Measurements from ENCODE around the gene TFB1M.

Gene TFB1M

GRCh38 chr6:155314773-155315515, 660 bp upstream of the TFB1M start (continued):
- no peak for TF ChIP-seq ZNF514 (tag by site-specific recombination; IDR thresholded peaks at IDR 0.05)
- no peak for TF ChIP-seq ZFHX2 (tag by site-specific recombination; conservative IDR thresholded peaks at IDR 0.05)
- peak; percentile 35; the same call in 1 of the 2 replicates for TF ChIP-seq ZSCAN5A (tag by site-specific recombination; IDR thresholded peaks at IDR 0.05)
- TF ChIP-seq BCL11B (tag by site-specific recombination; IDR thresholded peaks at IDR 0.05; ENCODE audit: low read depth) = no peak
- TF ChIP-seq ZNF777 (tag by site-specific recombination; IDR thresholded peaks at IDR 0.05; ENCODE audit: borderline replicate concordance) = no peak
- TF ChIP-seq ZNF501 (tag by site-specific recombination; IDR thresholded peaks at IDR 0.05) = peak; percentile 71
- peak; percentile 88 for TF ChIP-seq ZNF660 (tag by site-specific recombination; IDR thresholded peaks at IDR 0.05)
- TF ChIP-seq ZNF629 (tag by site-specific recombination; IDR thresholded peaks at IDR 0.05) = peak; percentile 66
- peak; percentile 38 for TF ChIP-seq OSR2 (tag by site-specific recombination; IDR thresholded peaks at IDR 0.05)
- no peak for TF ChIP-seq HOXC10 (CRISPR knock-in tag; IDR thresholded peaks at IDR 0.05)
- TF ChIP-seq ZNF335 (tag by site-specific recombination; conservative IDR thresholded peaks at IDR 0.05) = peak; percentile 47; the same call in 1 of the 2 replicates
- TF ChIP-seq ZNF600 (tag by site-specific recombination; IDR thresholded peaks at IDR 0.05) = peak; percentile 87
- peak; percentile 39 for TF ChIP-seq ZXDB (tag by site-specific recombination; IDR thresholded peaks at IDR 0.05)
- 0 out of 2 replicates have a peak, but pooled peaks have one; percentile 81 for TF ChIP-seq KLF8 (tag by site-specific recombination; IDR thresholded peaks at IDR 0.05)
- TF ChIP-seq ZNF433 (tag by site-specific recombination; IDR thresholded peaks at IDR 0.05; ENCODE audit: low read depth) = no peak
- TF ChIP-seq PRDM6 (tag by site-specific recombination; IDR thresholded peaks at IDR 0.05) = peak; percentile 55
- no peak for TF ChIP-seq MYNN (tag by site-specific recombination; IDR thresholded peaks at IDR 0.05; ENCODE audit: borderline replicate concordance)
- TF ChIP-seq, protein P1, sequence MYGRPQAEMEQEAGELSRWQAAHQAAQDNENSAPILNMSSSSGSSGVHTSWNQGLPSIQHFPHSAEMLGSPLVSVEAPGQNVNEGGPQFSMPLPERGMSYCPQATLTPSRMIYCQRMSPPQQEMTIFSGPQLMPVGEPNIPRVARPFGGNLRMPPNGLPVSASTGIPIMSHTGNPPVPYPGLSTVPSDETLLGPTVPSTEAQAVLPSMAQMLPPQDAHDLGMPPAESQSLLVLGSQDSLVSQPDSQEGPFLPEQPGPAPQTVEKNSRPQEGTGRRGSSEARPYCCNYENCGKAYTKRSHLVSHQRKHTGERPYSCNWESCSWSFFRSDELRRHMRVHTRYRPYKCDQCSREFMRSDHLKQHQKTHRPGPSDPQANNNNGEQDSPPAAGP (tag by site-specific recombination; IDR thresholded peaks at IDR 0.05) = peak; percentile 68
- peak; percentile 45; the same call in 1 of the 2 replicates for TF ChIP-seq SP3 (tag by site-specific recombination; IDR thresholded peaks at IDR 0.05)

- Histone ChIP-seq H3K9me3 (ENCODE audit: control insufficient read depth, insufficient read depth, low read depth, low read length) (no peaks in the 10 kb centered on the region), H3K4me3 (ENCODE audit: low read depth, low read length) (peak overlapping the region; percentile 98), H3K36me3 (ENCODE audit: control insufficient read depth in 2 of 2, insufficient read depth in 1 of 2, low read length in 2 of 2) (peaks cover 12 to 23% of the 10 kb centered on the region in 2 experiments; a peak in 2 of 3 replicates), H3K4me1 (ENCODE audit: control insufficient read depth, insufficient read depth, low read length) (peaks cover 5% of the 10 kb centered on the region; the same call in 1 of the 2 replicates), H3K27ac (ENCODE audit: extremely low read depth, low read depth, low read length) (peak overlapping the region; percentile 68; the same call in 1 of the 2 replicates)
- CTCF ChIA-PET = interaction anchor here (0.6 to 1.3 kb wide), 2 partner anchors 136 to 1011 kb away, joined by 4 to 5 read pairs; no protein-coding TSS in a partner anchor
- POLR2A ChIA-PET = interaction anchor here (0.5 to 2.0 kb wide), 3 partner anchors 133 to 804 kb away, joined by 3 to 4 read pairs (median 3); partner anchors contain the start of gene CNKSR3
- TF ChIP-seq MYNN (tag by site-specific recombination; IDR thresholded peaks at IDR 0.05; ENCODE audit: borderline replicate concordance) (0 out of 2 replicates have a peak, but pooled peaks have one; percentile 11), ZNF513 (tag by site-specific recombination; IDR thresholded peaks at IDR 0.05) (peak; percentile 8; the same call in 1 of the 2 replicates), ZNF24 (tag by site-specific recombination; IDR thresholded peaks at IDR 0.05) (0 out of 2 replicates have a peak, but pooled peaks have one; percentile 17), ZNF837 (tag by site-specific recombination; IDR thresholded peaks at IDR 0.05) (no peak), KLF10 (tag by site-specific recombination; IDR thresholded peaks at IDR 0.05) (peak; percentile 36; the same call in 1 of the 2 replicates), ZNF596 (tag by site-specific recombination; IDR thresholded peaks at IDR 0.05) (no peak), ZNF202 (tag by site-specific recombination; IDR thresholded peaks at IDR 0.05; ENCODE audit: borderline replicate concordance) (no peak), CTCF (tag by site-specific recombination; IDR thresholded peaks at IDR 0.05) (peak; percentile 39; the same call in 1 of the 2 replicates), GLIS1 (tag by site-specific recombination; IDR thresholded peaks at IDR 0.05) (peak; percentile 56; the same call in 1 of the 2 replicates)
Measured at GRCh38 chr6:155313602-155314091, 637 bp downstream of the TFB1M start.
